H9 (cell line): ENCODE results near the gene ULBP3. TPM values are rescaled to one million over a fixed set of nuclear protein-coding genes. Genes with fewer than 3 reads are reported as not detected.

Source experiments
- DNase-seq: peaks from one replicate; pipeline ENCODE4 v3.0.0-alpha.2; 2017
- H2AFZ ChIP-seq: one replicate; pipeline ENCODE4 v1.6.1; 2013; ENCODE audit warnings: mild to moderate bottlenecking, low read length, control low read depth, moderate library complexity
- H2AK5ac ChIP-seq: 2 replicates; pipeline ENCODE4 v1.6.1; 2013; ENCODE audit warnings: low read length, control low read depth, mixed read lengths; ENCODE audit not compliant: insufficient read length
- H2BK120ac ChIP-seq: one replicate; pipeline ENCODE4 v1.6.1; 2013; ENCODE audit warnings: low read depth, mild to moderate bottlenecking, low read length, control low read depth, inconsistent platforms; ENCODE audit not compliant: poor library complexity, severe bottlenecking
- H2BK12ac ChIP-seq: 2 replicates; pipeline ENCODE4 v1.6.1; 2013; ENCODE audit warnings: low read length, control low read depth, mixed read lengths, low read depth; ENCODE audit not compliant: insufficient read length
- H2BK15ac ChIP-seq: 2 replicates; pipeline ENCODE4 v1.6.1; 2013; ENCODE audit warnings: low read depth, low read length, control low read depth
- H2BK20ac ChIP-seq: one replicate; pipeline ENCODE4 v1.6.1; 2013; ENCODE audit warnings: low read depth, mild to moderate bottlenecking, low read length, control low read depth, inconsistent platforms; ENCODE audit not compliant: poor library complexity, severe bottlenecking
- H2BK5ac ChIP-seq: 2 replicates; pipeline ENCODE4 v1.6.1; 2013; ENCODE audit warnings: low read length, control low read depth, mixed read lengths; ENCODE audit not compliant: insufficient read length
- H3K14ac ChIP-seq: 2 replicates; pipeline ENCODE4 v1.6.1; 2013; ENCODE audit warnings: low read length, control low read depth; ENCODE audit not compliant: insufficient read depth
- H3K18ac ChIP-seq: 2 replicates; pipeline ENCODE4 v1.6.1; 2013; ENCODE audit warnings: low read depth, mild to moderate bottlenecking, mixed read lengths, low read length, control low read depth; ENCODE audit not compliant: insufficient read length
- H3K23ac ChIP-seq: 2 replicates; pipeline ENCODE4 v1.6.1; 2013; ENCODE audit warnings: low read length, control low read depth, mixed read lengths, low read depth; ENCODE audit not compliant: insufficient read length
- H3K23me2 ChIP-seq: 2 replicates; pipeline ENCODE4 v1.6.1; 2013; ENCODE audit warnings: low read depth, mild to moderate bottlenecking, mixed read lengths, low read length, control low read depth; ENCODE audit not compliant: insufficient read length, poor library complexity, severe bottlenecking
- H3K27ac ChIP-seq: 2 replicates; pipeline ENCODE4 v1.5.1; 2013; ENCODE audit warnings: low read length, control low read depth, mixed read lengths, low read depth; ENCODE audit not compliant: insufficient read length
- H3K27me3 ChIP-seq: 2 replicates; pipeline ENCODE4 v1.6.1; 2013; ENCODE audit warnings: low read length, control low read depth, inconsistent platforms; ENCODE audit not compliant: insufficient read depth
- H3K4ac ChIP-seq: 2 replicates; pipeline ENCODE4 v1.6.1; 2013; ENCODE audit warnings: low read depth, mild to moderate bottlenecking, control low read depth, inconsistent platforms, low read length, moderate library complexity
- H3K4me1 ChIP-seq: 2 replicates; pipeline ENCODE4 v1.6.1; 2013; ENCODE audit warnings: low read length, control low read depth, inconsistent platforms; ENCODE audit not compliant: insufficient read depth
- H3K4me2 ChIP-seq: 2 replicates; pipeline ENCODE4 v1.6.1; 2013; ENCODE audit warnings: low read length, control low read depth, mixed read lengths; ENCODE audit not compliant: insufficient read length, insufficient read depth
- H3K56ac ChIP-seq: 2 replicates; pipeline ENCODE4 v1.6.1; 2013; ENCODE audit warnings: low read depth, mild to moderate bottlenecking, mixed read lengths, low read length, control low read depth; ENCODE audit not compliant: insufficient read length
- H3K79me1 ChIP-seq: 2 replicates; pipeline ENCODE4 v1.6.1; 2013; ENCODE audit warnings: low read depth, mild to moderate bottlenecking, moderate library complexity, low read length, control low read depth, inconsistent platforms; ENCODE audit not compliant: insufficient read depth, poor library complexity, severe bottlenecking
- H3K79me2 ChIP-seq: 2 replicates; pipeline ENCODE4 v1.6.1; 2013; ENCODE audit warnings: low read length, control low read depth, inconsistent platforms; ENCODE audit not compliant: insufficient read depth
- H3K9ac ChIP-seq: 2 replicates; pipeline ENCODE4 v1.6.1; 2013; ENCODE audit warnings: low read length, control low read depth, mixed read lengths; ENCODE audit not compliant: insufficient read length; ENCODE audit errors: extremely low read depth
- H3K9me3 ChIP-seq: one replicate; pipeline ENCODE4 v1.6.1; 2013; ENCODE audit warnings: low read depth, low read length, inconsistent platforms; ENCODE audit not compliant: control insufficient read depth
- H3T11ph ChIP-seq: one replicate; pipeline ENCODE4 v1.6.1; 2013; ENCODE audit warnings: mild to moderate bottlenecking, low read length, control low read depth, inconsistent platforms
- H4K20me1 ChIP-seq: one replicate; pipeline ENCODE4 v1.6.1; 2013; ENCODE audit not compliant: control insufficient read depth, insufficient read length, insufficient read depth
- H4K5ac ChIP-seq: 2 replicates; pipeline ENCODE4 v1.6.1; 2013; ENCODE audit warnings: low read depth, mild to moderate bottlenecking, mixed read lengths, low read length, control low read depth; ENCODE audit not compliant: insufficient read length
- H4K8ac ChIP-seq: replicated peaks from 2 replicates; pipeline ENCODE4 v1.6.1; 2013; ENCODE audit warnings: low read length, control low read depth, mixed read lengths, low read depth; ENCODE audit not compliant: insufficient read length
- H4K91ac ChIP-seq: 2 replicates; pipeline ENCODE4 v1.6.1; 2013; ENCODE audit warnings: low read depth, mild to moderate bottlenecking, moderate library complexity, mixed read lengths, low read length, control low read depth; ENCODE audit not compliant: insufficient read length
- H3K27ac Mint-ChIP-seq, 3 experiments: 2 replicates in 2 of 3; 3 replicates in 1 of 3; pipeline ENCODE4 v1.8.0; 2020 to 2021; ENCODE audit warnings: mixed read lengths in 3 of 3, mild to moderate bottlenecking in 1 of 3, moderate library complexity in 1 of 3
- H3K27me3 Mint-ChIP-seq: 2 replicates; pipeline ENCODE4 v1.8.0; 2021; ENCODE audit warnings: low read depth, mild to moderate bottlenecking, moderate library complexity, mixed read lengths
- H3K36me3 Mint-ChIP-seq, 3 experiments: 2 replicates in 2 of 3; 3 replicates in 1 of 3; pipeline ENCODE4 v1.8.0; 2020 to 2021; ENCODE audit warnings: low read depth in 3 of 3, mixed read lengths in 3 of 3; ENCODE audit not compliant: insufficient read depth in 1 of 3
- H3K4me1 Mint-ChIP-seq, 2 experiments: 2 replicates each; pipeline ENCODE4 v1.8.0; 2020; ENCODE audit warnings: mixed read lengths in 2 of 2
- H3K4me3 Mint-ChIP-seq, 2 experiments: 2 replicates in 1 of 2; 3 replicates in 1 of 2; pipeline ENCODE4 v1.8.0; 2020 to 2021; ENCODE audit warnings: mild to moderate bottlenecking in 2 of 2, mixed read lengths in 2 of 2, moderate library complexity in 1 of 2
- H3K9me3 Mint-ChIP-seq, 2 experiments: 2 replicates in 1 of 2; 3 replicates in 1 of 2; pipeline ENCODE4 v1.8.0; 2020; ENCODE audit warnings: mild to moderate bottlenecking in 2 of 2, mixed read lengths in 2 of 2, moderate library complexity in 1 of 2
- WGBS: extraction: QIAGEN DNeasy Blood & Tissue Kit; methylation state at CpG from one replicate; pipeline ENCODE4 v1.1.7; 2013; ENCODE audit warnings: missing lambda C conversion rate, low lambda C conversion rate, mixed read lengths; ENCODE audit not compliant: insufficient read length; ENCODE audit errors: extremely low coverage; 5-methylcytosine and 5-hydroxymethylcytosine counted together
- total RNA-seq: library from RNA; stranded (reverse); gene quantifications from 2 replicates; pipeline ENCODE4 v1.2.1, GENCODE V29; 2021
- TF ChIP-seq, protein P1 (sequence below): fragments of 200-600 bp; sonication (generic); conservative IDR thresholded peaks from 3 replicates; pipeline ENCODE4 v1.8.0; 2021; ENCODE audit warnings: antibody characterized with exemption, mild to moderate bottlenecking

ULBP3 gene
- total RNA-seq, 1 experiment from 2014 or later: 5.8 TPM

DNA sequence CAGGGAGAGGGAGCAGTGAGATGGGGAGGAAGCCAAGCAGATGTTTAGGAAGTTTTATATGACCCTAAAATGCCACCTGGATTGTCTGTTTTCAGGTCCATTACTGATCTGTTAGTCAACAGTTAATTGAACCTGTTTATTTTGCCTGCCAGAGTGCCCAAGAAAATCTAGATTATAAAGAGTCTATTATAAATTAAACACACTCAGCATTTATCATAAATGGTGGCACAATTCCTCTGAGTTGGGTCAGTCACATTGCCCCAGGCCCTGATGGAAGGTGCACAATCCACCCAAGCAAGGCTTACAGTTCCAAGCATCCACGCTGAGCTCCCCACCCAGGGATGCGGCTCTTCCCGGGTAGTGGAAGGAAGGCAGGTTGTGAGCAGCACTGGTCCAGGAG lies 21.4 kb upstream of the ULBP3 start:
- H4K91ac ChIP-seq: no peak overlapping the region
- Mint-ChIP-seq H3K4me3 (no peak overlapping the region), H3K27ac (peak overlapping the region in 1 of 3 experiments; percentile 33; a peak in 1 of 7 replicates), H3K4me1 (peaks cover 3 to 6% of the 10 kb centered on the region in 2 experiments; a peak in 3 of 4 replicates), H3K9me3 (no peaks in the 10 kb centered on the region), H3K27me3 (peaks cover 12% of the 10 kb centered on the region), H3K36me3 (no peaks in the 10 kb centered on the region)
- H3K79me1 ChIP-seq: no peaks in the 10 kb centered on the region
- no peak overlapping the region for H3K18ac ChIP-seq
- H3K56ac ChIP-seq: no peak overlapping the region
- H2BK20ac ChIP-seq: no peak overlapping the region
- no peak overlapping the region for H3K23ac ChIP-seq
- H3K27ac ChIP-seq: no peak overlapping the region
- H3K14ac ChIP-seq: no peak overlapping the region
- H3K9me3 ChIP-seq: no peaks in the 10 kb centered on the region
- H3T11ph ChIP-seq: no peak overlapping the region
- H3K9ac ChIP-seq: no peak overlapping the region
- no peaks in the 10 kb centered on the region for H3K4me1 ChIP-seq
- H4K20me1 ChIP-seq: no peaks in the 10 kb centered on the region
- H3K23me2 ChIP-seq: no peaks in the 10 kb centered on the region
- no peak overlapping the region for H2AK5ac ChIP-seq
- WGBS: no CpG with 5 or more reads among the region's 3 CpGs
- no peak overlapping the region for H4K5ac ChIP-seq
- H2BK12ac ChIP-seq: no peak overlapping the region
- no peak overlapping the region for H3K4ac ChIP-seq
- no peak overlapping the region for H2AFZ ChIP-seq
- TF ChIP-seq, protein P1, sequence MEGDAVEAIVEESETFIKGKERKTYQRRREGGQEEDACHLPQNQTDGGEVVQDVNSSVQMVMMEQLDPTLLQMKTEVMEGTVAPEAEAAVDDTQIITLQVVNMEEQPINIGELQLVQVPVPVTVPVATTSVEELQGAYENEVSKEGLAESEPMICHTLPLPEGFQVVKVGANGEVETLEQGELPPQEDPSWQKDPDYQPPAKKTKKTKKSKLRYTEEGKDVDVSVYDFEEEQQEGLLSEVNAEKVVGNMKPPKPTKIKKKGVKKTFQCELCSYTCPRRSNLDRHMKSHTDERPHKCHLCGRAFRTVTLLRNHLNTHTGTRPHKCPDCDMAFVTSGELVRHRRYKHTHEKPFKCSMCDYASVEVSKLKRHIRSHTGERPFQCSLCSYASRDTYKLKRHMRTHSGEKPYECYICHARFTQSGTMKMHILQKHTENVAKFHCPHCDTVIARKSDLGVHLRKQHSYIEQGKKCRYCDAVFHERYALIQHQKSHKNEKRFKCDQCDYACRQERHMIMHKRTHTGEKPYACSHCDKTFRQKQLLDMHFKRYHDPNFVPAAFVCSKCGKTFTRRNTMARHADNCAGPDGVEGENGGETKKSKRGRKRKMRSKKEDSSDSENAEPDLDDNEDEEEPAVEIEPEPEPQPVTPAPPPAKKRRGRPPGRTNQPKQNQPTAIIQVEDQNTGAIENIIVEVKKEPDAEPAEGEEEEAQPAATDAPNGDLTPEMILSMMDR: no peak
- no peaks in the 10 kb centered on the region for H3K27me3 ChIP-seq
- H2BK5ac ChIP-seq: no peak overlapping the region
- H2BK15ac ChIP-seq: no peak overlapping the region
- no peak for DNase-seq
- no peaks in the 10 kb centered on the region for H3K79me2 ChIP-seq
- H4K8ac ChIP-seq: no peak overlapping the region
- H2BK120ac ChIP-seq: no peak overlapping the region
- H3K4me2 ChIP-seq: no peak overlapping the region
